Activated naive CD8-positive, alpha-beta T cell treated with anti-CD3 and anti-CD28 coated beads, Interleukin-2, amount 10 ng/mL, durations not matched to agents 7 days and 5 days (primary cell): ENCODE measurements around the gene MYEF2. TPM values are rescaled to one million over a fixed set of nuclear protein-coding genes. Genes with fewer than 3 reads are reported as not detected.

Experiments
- ATAC-seq: fragments of 150-1000 bp; cut with Tn5 transposase; one replicate; pipeline ENCODE4 v1.10.0; 2021; ENCODE audit warnings: low read depth, moderate library complexity
- POLR2A ChIA-PET: fragments of 350-600 bp; sonication (Branson Sonifier 250); formaldehyde crosslinking; loops from one replicate; lab custom pipeline; 2021; ENCODE audit warnings: antibody characterized with exemption; lab: Charles Lee
- DNase-seq: peaks from one replicate; pipeline ENCODE4 v3.0.0; 2021
- H3K27ac Mint-ChIP-seq: one replicate; pipeline ENCODE4 v1.8.0; 2022; ENCODE audit warnings: mild to moderate bottlenecking, mixed read lengths
- H3K27me3 Mint-ChIP-seq: one replicate; pipeline ENCODE4 v1.8.0; 2022; ENCODE audit warnings: mild to moderate bottlenecking, moderate library complexity, mixed read lengths
- H3K36me3 Mint-ChIP-seq: one replicate; pipeline ENCODE4 v1.8.0; 2021; ENCODE audit warnings: mild to moderate bottlenecking, mixed read lengths
- H3K4me1 Mint-ChIP-seq: one replicate; pipeline ENCODE4 v1.8.0; 2021; ENCODE audit warnings: mixed read lengths
- H3K4me3 Mint-ChIP-seq: one replicate; pipeline ENCODE4 v1.8.0; 2022; ENCODE audit warnings: mild to moderate bottlenecking, moderate library complexity, mixed read lengths
- H3K9me3 Mint-ChIP-seq: one replicate; pipeline ENCODE4 v1.8.0; 2021; ENCODE audit warnings: mixed read lengths
- total RNA-seq, 2 experiments: library from RNA; stranded (reverse); gene quantifications; one replicate each; pipeline ENCODE4 v1.2.3, GENCODE V29; 2021

The MYEF2 gene
- total RNA-seq, 2 experiments from 2014 or later, result 34.5 to 36.5 TPM

GRCh38 chr15:48126667-48127355 is 51.3 kb downstream of the MYEF2 start:
- no peak for ATAC-seq
- POLR2A ChIA-PET, result no interaction called here
- H3K27ac Mint-ChIP-seq, result no peak overlapping the region

DNA sequence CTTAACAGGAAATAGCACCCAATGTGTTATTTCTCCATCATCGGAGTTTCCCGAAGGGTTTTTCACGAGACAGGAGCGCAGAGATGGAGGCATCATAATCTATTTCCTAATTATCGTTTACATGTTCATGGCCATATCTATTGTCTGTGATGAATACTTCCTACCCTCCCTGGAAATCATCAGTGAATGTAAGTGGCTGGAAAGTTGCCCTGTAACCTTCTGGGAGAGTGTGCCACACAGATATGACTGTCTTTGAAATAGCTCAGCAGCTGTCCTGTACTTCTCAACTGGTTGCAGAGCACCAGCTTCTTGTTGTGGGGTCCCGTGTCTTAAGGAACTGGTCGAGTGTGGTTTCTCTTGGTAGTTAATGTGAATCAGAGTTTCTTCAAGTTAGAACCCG is 56.2 kb downstream of the MYEF2 start:
- no peaks in the 10 kb centered on the region for H3K9me3 Mint-ChIP-seq
- no peaks in the 10 kb centered on the region for H3K4me1 Mint-ChIP-seq
- H3K27me3 Mint-ChIP-seq, result peaks cover 32% of the 10 kb centered on the region
- no peak overlapping the region for H3K27ac Mint-ChIP-seq
- no peaks in the 10 kb centered on the region for H3K36me3 Mint-ChIP-seq
- no peak overlapping the region for H3K4me3 Mint-ChIP-seq
- no peak for ATAC-seq
- POLR2A ChIA-PET, result no interaction called here
- no peak for DNase-seq

More at GRCh38 chr15:48126667-48127355, 51.3 kb downstream of the MYEF2 start:
- DNase-seq, result no peak
- Mint-ChIP-seq H3K36me3 (no peaks in the 10 kb centered on the region), H3K27me3 (peaks cover 26% of the 10 kb centered on the region), H3K4me3 (no peak overlapping the region), H3K9me3 (no peaks in the 10 kb centered on the region), H3K4me1 (no peaks in the 10 kb centered on the region)

GRCh38 chr15:48120745-48121144 is 57.4 kb downstream of the MYEF2 start, which contains the start of gene SLC24A5:
Gene SLC24A5 (plus strand): TSS chr15:48120990. CDS start chr15:48121045, 55 bp downstream.
- Mint-ChIP-seq H3K4me3 (no peak within 1 kb of the TSS), H3K27ac (no peak within 1 kb of the TSS), H3K4me1 (no peaks in the 10 kb centered on the region), H3K9me3 (no peaks in the 10 kb centered on the region), H3K27me3 (peaks cover 27% of the 10 kb centered on the region), H3K36me3 (no peaks in the 10 kb centered on the region)
- ATAC-seq (no peak), DNase-seq (no peak)
- POLR2A ChIA-PET, result no interaction called here

DNA sequence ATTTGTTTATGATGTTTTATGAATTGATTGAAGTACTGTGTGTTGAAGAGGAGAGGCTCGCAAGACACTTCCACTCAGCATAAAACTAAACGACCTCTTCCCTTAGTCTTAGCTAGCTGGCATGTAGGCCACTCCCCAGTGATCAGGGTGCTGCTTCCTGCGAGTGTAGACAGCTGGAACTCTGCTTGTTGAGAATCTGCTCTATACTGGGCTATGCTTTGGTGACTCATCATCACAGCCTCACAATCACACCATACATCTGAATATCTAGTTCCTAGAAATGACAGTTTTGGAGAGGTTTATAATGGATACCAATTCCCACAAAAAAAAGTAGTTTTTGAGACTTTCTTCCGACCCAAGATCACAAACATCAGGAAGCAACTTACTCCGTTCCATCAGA is 58.8 kb downstream of the MYEF2 start:
- ATAC-seq (no peak), DNase-seq (no peak)
- Mint-ChIP-seq H3K4me3 (no peak overlapping the region), H3K9me3 (no peaks in the 10 kb centered on the region), H3K36me3 (no peaks in the 10 kb centered on the region), H3K27ac (no peak overlapping the region), H3K4me1 (no peaks in the 10 kb centered on the region), H3K27me3 (peaks cover 28% of the 10 kb centered on the region)
- POLR2A ChIA-PET, result no interaction called here

DNA sequence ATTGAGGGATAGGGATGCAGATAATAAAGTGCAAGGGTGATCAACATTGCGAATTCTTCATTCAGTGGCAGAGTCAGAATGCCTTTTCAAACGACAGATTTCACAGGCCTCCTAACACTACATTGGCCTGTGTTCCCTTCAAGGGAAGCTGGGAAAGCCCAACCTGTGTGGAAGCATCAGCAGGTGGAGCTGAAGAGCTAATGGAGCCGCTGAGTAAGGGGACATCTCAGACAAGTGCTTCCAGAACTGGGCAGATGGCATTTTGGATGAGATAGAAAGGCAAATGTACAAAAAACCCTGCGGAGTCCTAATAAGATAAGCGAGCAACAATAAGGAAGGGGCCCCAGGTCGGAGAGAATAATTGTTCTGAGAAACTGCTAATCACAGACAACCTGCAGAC is 65.9 kb downstream of the MYEF2 start:
- DNase-seq (no peak), ATAC-seq (no peak)
- POLR2A ChIA-PET, result no interaction called here
- Mint-ChIP-seq H3K27me3 (peaks cover 18% of the 10 kb centered on the region), H3K36me3 (no peaks in the 10 kb centered on the region), H3K27ac (no peak overlapping the region), H3K4me1 (no peaks in the 10 kb centered on the region), H3K9me3 (no peaks in the 10 kb centered on the region), H3K4me3 (no peak overlapping the region)

DNA sequence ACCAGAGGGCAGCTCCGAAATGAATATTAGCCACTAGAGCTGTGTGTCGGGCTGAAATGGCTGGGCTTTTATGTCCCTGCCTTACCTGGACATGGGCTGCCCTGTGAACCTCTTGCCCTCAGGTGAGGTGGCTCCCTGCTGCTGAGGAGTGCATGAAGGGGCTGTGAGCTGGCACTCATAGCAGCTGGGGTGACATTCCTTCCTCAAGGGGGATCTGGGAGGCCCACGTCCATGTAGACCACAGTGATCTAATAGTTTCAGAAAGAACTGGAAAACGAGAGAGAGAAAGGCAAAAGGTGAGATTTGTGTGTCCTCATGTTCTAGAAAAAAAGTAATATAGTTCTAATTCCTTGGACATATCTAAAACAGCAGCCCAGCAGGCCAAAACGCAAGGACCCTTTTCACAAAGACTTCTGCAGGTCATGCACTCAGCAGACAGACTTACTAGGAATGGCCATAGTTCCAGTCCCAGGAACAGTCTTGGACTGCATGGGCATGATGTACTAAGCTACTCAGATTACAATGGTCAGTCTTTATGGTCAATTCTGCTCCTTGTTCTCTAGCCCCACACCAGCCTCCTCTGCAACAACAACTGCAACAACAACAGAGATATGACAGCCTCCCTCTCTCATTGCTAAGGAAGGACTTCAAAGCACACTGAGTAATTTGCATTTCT is 68.1 kb downstream of the MYEF2 start:
- no peak for DNase-seq
- H3K36me3 Mint-ChIP-seq, result no peaks in the 10 kb centered on the region
- no peak overlapping the region for H3K4me3 Mint-ChIP-seq
- H3K4me1 Mint-ChIP-seq, result no peaks in the 10 kb centered on the region
- H3K27me3 Mint-ChIP-seq, result peaks cover 19% of the 10 kb centered on the region
- H3K27ac Mint-ChIP-seq, result no peak overlapping the region
- ATAC-seq, result no peak
- POLR2A ChIA-PET, result no interaction called here
- H3K9me3 Mint-ChIP-seq, result no peaks in the 10 kb centered on the region

DNA sequence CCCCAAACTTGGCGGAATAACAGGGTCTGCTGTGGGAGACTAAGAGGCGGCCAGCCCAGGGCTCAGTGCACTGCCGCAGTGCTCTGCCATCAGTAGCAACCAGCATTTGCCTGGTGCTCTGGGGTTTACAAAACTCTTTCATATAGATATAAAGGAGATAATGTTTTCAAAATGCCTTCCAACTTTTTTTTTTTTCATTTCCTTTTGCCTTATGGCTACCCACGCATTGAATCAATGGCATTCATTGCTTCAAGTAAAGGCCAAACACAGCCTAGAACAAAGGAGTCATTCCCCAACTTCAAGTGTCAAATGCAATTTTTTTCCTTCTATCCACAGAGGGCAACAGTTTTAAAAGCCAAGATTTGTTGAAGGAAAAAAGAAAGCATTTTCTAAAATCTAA is 68.9 kb downstream of the MYEF2 start:
- H3K36me3 Mint-ChIP-seq, result no peaks in the 10 kb centered on the region
- POLR2A ChIA-PET, result no interaction called here
- H3K27ac Mint-ChIP-seq, result no peak overlapping the region
- no peaks in the 10 kb centered on the region for H3K9me3 Mint-ChIP-seq
- DNase-seq (no peak), ATAC-seq (no peak)
- peaks cover 19% of the 10 kb centered on the region for H3K27me3 Mint-ChIP-seq
- H3K4me3 Mint-ChIP-seq, result no peak overlapping the region
- no peaks in the 10 kb centered on the region for H3K4me1 Mint-ChIP-seq

GRCh38 chr15:48105936-48106335 is 72.2 kb downstream of the MYEF2 start:
- no peak overlapping the region for H3K4me3 Mint-ChIP-seq
- H3K9me3 Mint-ChIP-seq, result no peaks in the 10 kb centered on the region
- peaks cover 21% of the 10 kb centered on the region for H3K27me3 Mint-ChIP-seq
- H3K27ac Mint-ChIP-seq, result no peak overlapping the region
- ATAC-seq (no peak), DNase-seq (no peak)
- POLR2A ChIA-PET, result no interaction called here
- no peaks in the 10 kb centered on the region for H3K36me3 Mint-ChIP-seq
- H3K4me1 Mint-ChIP-seq, result no peaks in the 10 kb centered on the region

DNA sequence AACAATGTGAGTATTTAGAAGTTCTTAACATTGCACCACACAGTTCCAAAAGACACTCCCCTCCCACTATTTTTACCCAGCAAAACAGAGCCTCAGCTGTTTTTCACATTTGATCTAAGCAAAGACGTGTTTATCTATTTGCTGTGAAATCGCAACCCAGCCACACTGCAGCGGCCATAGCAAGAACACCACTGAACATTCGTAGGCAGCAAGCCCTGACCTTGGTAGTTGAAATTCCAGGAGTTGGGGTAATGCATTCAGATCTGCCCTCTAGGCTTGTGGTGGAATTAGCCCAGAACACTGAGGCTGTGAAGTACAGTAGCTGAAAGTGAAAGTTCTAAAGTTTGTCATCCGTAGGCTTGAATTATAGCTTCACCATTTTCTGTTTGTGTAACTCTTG is 74.4 kb downstream of the MYEF2 start:
- no peak overlapping the region for H3K4me3 Mint-ChIP-seq
- ATAC-seq (no peak), DNase-seq (no peak)
- no peaks in the 10 kb centered on the region for H3K36me3 Mint-ChIP-seq
- H3K27ac Mint-ChIP-seq, result no peak overlapping the region
- POLR2A ChIA-PET, result no interaction called here
- no peaks in the 10 kb centered on the region for H3K4me1 Mint-ChIP-seq
- no peaks in the 10 kb centered on the region for H3K9me3 Mint-ChIP-seq
- H3K27me3 Mint-ChIP-seq, result peaks cover 18% of the 10 kb centered on the region

DNA sequence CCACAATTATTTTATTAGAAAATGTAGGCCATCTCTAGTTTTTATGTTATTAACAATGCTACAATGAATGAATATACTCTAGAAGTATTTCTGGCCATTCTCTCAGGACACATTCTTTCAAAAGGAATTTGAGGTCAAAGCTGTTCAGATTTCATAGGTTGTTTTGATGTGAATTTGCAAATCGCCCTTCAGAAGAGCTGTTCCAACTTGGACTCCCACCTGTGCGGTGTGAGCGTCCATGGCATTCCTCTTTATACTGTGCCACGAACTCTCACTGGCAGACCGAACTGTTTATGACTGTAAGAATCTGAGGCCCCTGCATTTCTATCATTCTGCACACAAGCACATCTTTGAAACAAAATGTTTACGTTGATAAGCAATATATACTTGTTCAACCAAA is 75.9 kb downstream of the MYEF2 start:
- peaks cover 12% of the 10 kb centered on the region for H3K27me3 Mint-ChIP-seq
- DNase-seq (no peak), ATAC-seq (no peak)
- H3K27ac Mint-ChIP-seq, result no peak overlapping the region
- POLR2A ChIA-PET, result no interaction called here
- H3K4me1 Mint-ChIP-seq, result no peaks in the 10 kb centered on the region
- no peaks in the 10 kb centered on the region for H3K36me3 Mint-ChIP-seq
- H3K9me3 Mint-ChIP-seq, result no peaks in the 10 kb centered on the region
- no peak overlapping the region for H3K4me3 Mint-ChIP-seq

DNA sequence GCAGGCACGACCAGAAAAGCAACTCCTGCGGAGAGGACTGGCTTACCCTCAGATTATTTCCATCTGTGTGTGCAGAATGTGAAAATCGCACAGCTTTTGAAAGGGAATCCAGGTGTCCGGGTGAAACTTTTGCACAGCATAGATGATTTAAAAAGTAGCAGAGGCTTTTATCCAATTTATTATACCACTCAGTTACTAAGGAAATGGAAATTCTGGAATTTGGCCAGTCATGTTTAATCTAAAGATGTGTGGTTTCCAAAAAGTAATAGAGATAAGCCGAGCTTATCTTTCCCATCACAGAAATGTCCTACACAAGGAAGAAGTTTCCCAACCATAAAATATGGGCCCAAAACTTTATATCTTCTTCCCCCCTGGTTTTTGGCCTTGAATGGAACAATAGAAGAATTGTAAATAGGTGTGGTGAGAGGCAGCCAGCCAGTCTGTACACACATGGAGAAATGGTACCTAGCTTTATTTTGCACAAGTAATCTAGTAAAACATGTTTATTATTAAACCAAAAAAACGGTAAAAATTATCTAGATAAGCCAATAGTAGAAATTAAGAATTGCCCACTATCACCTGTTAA is 76.6 kb downstream of the MYEF2 start:
- Mint-ChIP-seq H3K27me3 (peaks cover 7% of the 10 kb centered on the region), H3K4me1 (no peaks in the 10 kb centered on the region), H3K36me3 (no peaks in the 10 kb centered on the region), H3K9me3 (no peaks in the 10 kb centered on the region), H3K27ac (no peak overlapping the region), H3K4me3 (no peak overlapping the region)
- DNase-seq, result no peak
- POLR2A ChIA-PET, result no interaction called here
- no peak for ATAC-seq

GRCh38 chr15:48097264-48097663 is 80.8 kb downstream of the MYEF2 start:
- POLR2A ChIA-PET, result no interaction called here
- no peak for DNase-seq
- no peak overlapping the region for H3K4me3 Mint-ChIP-seq
- peaks cover 8% of the 10 kb centered on the region for H3K27me3 Mint-ChIP-seq
- H3K4me1 Mint-ChIP-seq, result no peaks in the 10 kb centered on the region
- peaks cover 4% of the 10 kb centered on the region for H3K9me3 Mint-ChIP-seq
- no peak for ATAC-seq
- H3K36me3 Mint-ChIP-seq, result no peaks in the 10 kb centered on the region
- no peak overlapping the region for H3K27ac Mint-ChIP-seq

DNA sequence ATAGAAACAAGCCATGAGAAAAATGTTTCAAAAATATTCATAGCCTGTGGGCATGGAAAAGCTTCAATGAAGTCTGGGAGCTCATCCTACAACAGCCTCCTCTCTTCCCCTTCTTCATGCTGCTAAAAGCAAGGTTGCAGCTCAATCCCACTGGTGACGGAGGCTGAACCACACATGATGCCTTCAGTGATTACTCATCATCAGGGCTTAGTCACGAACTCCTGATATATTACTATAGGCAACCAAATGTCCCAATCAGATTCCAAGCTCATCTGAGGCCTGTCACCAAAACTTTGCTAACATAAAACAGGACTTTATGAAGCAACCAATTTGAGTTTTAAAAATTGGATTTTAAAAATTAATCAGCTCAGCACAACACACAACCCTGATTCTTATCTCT is 81.3 kb downstream of the MYEF2 start:
- no peaks in the 10 kb centered on the region for H3K36me3 Mint-ChIP-seq
- no peaks in the 10 kb centered on the region for H3K4me1 Mint-ChIP-seq
- no peak overlapping the region for H3K27ac Mint-ChIP-seq
- ATAC-seq (no peak), DNase-seq (no peak)
- POLR2A ChIA-PET, result no interaction called here
- H3K4me3 Mint-ChIP-seq, result no peak overlapping the region
- H3K9me3 Mint-ChIP-seq, result peaks cover 4% of the 10 kb centered on the region
- H3K27me3 Mint-ChIP-seq, result peaks cover 8% of the 10 kb centered on the region

DNA sequence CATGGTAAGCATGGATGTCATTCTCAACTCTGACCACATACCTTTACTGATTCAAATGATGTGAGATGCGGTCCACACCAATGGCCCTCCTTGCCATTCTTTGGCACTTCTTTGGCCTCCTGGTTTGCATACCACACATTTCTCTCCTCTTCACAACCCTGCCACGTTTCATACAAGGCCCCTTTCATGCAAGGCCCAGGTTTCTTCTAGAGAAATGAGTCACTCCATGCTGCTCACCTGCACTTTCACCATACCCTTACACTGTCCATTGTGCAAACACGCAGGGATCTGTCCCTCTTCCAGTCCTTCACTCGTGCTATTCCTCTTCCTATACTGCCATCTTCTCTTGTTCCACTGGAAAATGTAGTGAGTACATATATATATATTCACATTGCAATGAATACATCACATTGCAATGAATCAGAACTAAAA is 81.7 kb downstream of the MYEF2 start:
- H3K27ac Mint-ChIP-seq, result no peak overlapping the region
- POLR2A ChIA-PET, result no interaction called here
- H3K4me3 Mint-ChIP-seq, result no peak overlapping the region
- no peaks in the 10 kb centered on the region for H3K4me1 Mint-ChIP-seq
- no peaks in the 10 kb centered on the region for H3K36me3 Mint-ChIP-seq
- peaks cover 4% of the 10 kb centered on the region for H3K9me3 Mint-ChIP-seq
- no peak for DNase-seq
- peaks cover 8% of the 10 kb centered on the region for H3K27me3 Mint-ChIP-seq
- ATAC-seq, result no peak
